Vagina (tissue), 2 donors: ENCODE data around the gene NOL4L.

Source experiments
- CTCF ChIP-seq, 3 experiments: fragments of 450-650 bp in 2 of 3; fragments of 200-600 bp in 1 of 3; sonication (generic) in 1 of 3; IDR thresholded peaks; one replicate each; pipeline ENCODE4 v1.5.1; 2017 to 2019; ENCODE audit warnings: antibody characterized with exemption in 3 of 3, mild to moderate bottlenecking in 2 of 3, moderate library complexity in 2 of 3
- POLR2AphosphoS5 ChIP-seq, 2 donors: sonication (generic); formaldehyde crosslinking; IDR thresholded peaks; one replicate each; pipeline ENCODE4 v1.9.0; 2017; ENCODE audit warnings: antibody characterized with exemption in 2 of 2, mild to moderate bottlenecking in 2 of 2, low read depth in 1 of 2; ENCODE audit not compliant: insufficient read depth in 1 of 2

GRCh38 chr20:32621071-32621890 lies 36.1 kb upstream of the NOL4L start:
- no peak for TF ChIP-seq CTCF (IDR thresholded peaks at IDR 0.05)
- no peak for TF ChIP-seq POLR2AphosphoS5 (IDR thresholded peaks at IDR 0.05; ENCODE audit: insufficient read depth in 1 of 2, low read depth in 1 of 2)
